HL-60 (cell line): Measurements from ENCODE around the gene IQSEC3.

Source experiments
- CTCF ChIP-seq: IDR thresholded peaks from one replicate; pipeline ENCODE4 v1.5.1; 2011; ENCODE audit warnings: low read length, control low read depth, inconsistent platforms; ENCODE audit not compliant: insufficient read depth
- GABPA ChIP-seq: IDR thresholded peaks from 2 replicates; pipeline ENCODE4 v1.6.1; 2012; ENCODE audit warnings: low read depth
- POLR2AphosphoS5 ChIP-seq: IDR thresholded peaks from 2 replicates; pipeline ENCODE4 v1.6.1; 2012; ENCODE audit warnings: low read depth
- REST ChIP-seq: IDR thresholded peaks from 2 replicates; pipeline ENCODE4 v1.6.1; 2012; ENCODE audit warnings: low read depth; ENCODE audit not compliant: insufficient replicate concordance
- SPI1 ChIP-seq: IDR thresholded peaks from 2 replicates; pipeline ENCODE4 v1.6.1; 2012; ENCODE audit warnings: low read depth, mild to moderate bottlenecking, borderline replicate concordance

- TF ChIP-seq GABPA (no peak), POLR2AphosphoS5 (no peak), CTCF (no peak), SPI1 (no peak), REST (no peak)
Measured at GRCh38 chr12:223841-224240, 157.3 kb downstream of the IQSEC3 start.
